ENCODE measurements around the gene IFI27. TPM values are rescaled to one million over a fixed set of nuclear protein-coding genes. Genes with fewer than 3 reads are reported as not detected.

Gene IFI27
- total and polyA plus RNA-seq, 2 of the 4 experiments (the other 2 are of a cell fraction): under 0.01 to 0.60 TPM

- Histone ChIP-seq H2BK5ac (ENCODE audit: low read depth, low read length, poor library complexity, severe bottlenecking) (no peak overlapping the region), H2BK120ac (ENCODE audit: low read depth, low read length) (no peak overlapping the region), H2BK20ac (ENCODE audit: low read depth, low read length) (no peak overlapping the region), H2AFZ (replicated peaks; ENCODE audit: low read length, poor library complexity) (no peak overlapping the region), H3K27ac (ENCODE audit: insufficient read depth, low read length) (no peak overlapping the region), H3K27me3 (ENCODE audit: control insufficient read depth, insufficient read depth, low read length) (no peaks in the 10 kb centered on the region), H4K91ac (ENCODE audit: insufficient read depth, low read depth, low read length) (no peak overlapping the region), H3K9me3 (ENCODE audit: control insufficient read depth, insufficient read depth, low read length) (peaks cover 3% of the 10 kb centered on the region; the same call in 1 of the 2 replicates), H4K5ac (ENCODE audit: low read depth, low read length) (no peak overlapping the region), H3K14ac (replicated peaks; ENCODE audit: low read depth, low read length) (no peak overlapping the region), H3K23ac (ENCODE audit: low read depth, low read length) (no peak overlapping the region), H3K18ac (ENCODE audit: low read depth, low read length) (no peak overlapping the region), H3K4me3 (ENCODE audit: insufficient read depth, low read depth, low read length) (peak overlapping the region; percentile 15; the same call in 1 of the 2 replicates), H4K20me1 (ENCODE audit: insufficient read depth, low read length) (peaks cover 40% of the 10 kb centered on the region), H3K9me1 (ENCODE audit: insufficient read depth, low read length) (peaks cover 6% of the 10 kb centered on the region), H2AK5ac (ENCODE audit: low read depth, low read length) (no peak overlapping the region), H2BK15ac (ENCODE audit: low read depth, low read length) (no peak overlapping the region), H3K56ac (ENCODE audit: extremely low read depth, insufficient read depth, low read length) (no peak overlapping the region), H3K4me1 (ENCODE audit: control insufficient read depth, insufficient read depth, low read length) (peaks cover 6% of the 10 kb centered on the region), H3K79me1 (ENCODE audit: low read depth in 1 of 2, low read length in 2 of 2) (peaks cover 16 to 46% of the 10 kb centered on the region in 2 experiments), H4K8ac (ENCODE audit: low read depth in 2 of 2, low read length in 2 of 2) (no peak overlapping the region), H3K4me2 (ENCODE audit: low read depth, low read length) (peak overlapping the region; percentile 68), H3K9ac (ENCODE audit: low read depth, low read length) (no peak overlapping the region), H2AK9ac (replicated peaks; ENCODE audit: low read depth, low read length, poor library complexity) (no peak overlapping the region), H3K36me3 (ENCODE audit: control insufficient read depth, insufficient read depth, low read length) (peaks cover 15% of the 10 kb centered on the region), H3K4ac (ENCODE audit: low read depth, low read length) (no peak overlapping the region)
- 75% methylated on average over 1 of the region's 7 CpGs; no CpG with 5 or more reads in 1 of the 2 experiments for WGBS, 2 experiments (ENCODE audit: extremely low coverage in 2 of 2, insufficient read length in 1 of 2)
- dilution Hi-C loops (cut with HindIII; ENCODE audit: low sequenced_read_pairs, unreplicated experiment) (no loop called here), intact Hi-C loops (cut with micrococcal nuclease) (no loop called here), in situ Hi-C loops (cut with MboI; ENCODE audit: low sequenced_read_pairs) (no loop called here)
- TF ChIP-seq SMC3 (IDR thresholded peaks at IDR 0.05; ENCODE audit: low read depth, low read length): no peak
- no peak for TF ChIP-seq MAFK (IDR thresholded peaks at IDR 0.05; ENCODE audit: low read depth, low read length)
- no peak for TF ChIP-seq MAZ (IDR thresholded peaks at IDR 0.05; ENCODE audit: borderline replicate concordance, low read depth, low read length)
- TF ChIP-seq CHD1 (IDR thresholded peaks at IDR 0.05; ENCODE audit: low read depth, low read length): no peak
- TF ChIP-seq RCOR1 (IDR thresholded peaks at IDR 0.05; ENCODE audit: insufficient replicate concordance, low read length): no peak
- no peak for TF ChIP-seq RAD21 (IDR thresholded peaks at IDR 0.05; ENCODE audit: low read length)
- TF ChIP-seq POLR2A (IDR thresholded peaks at IDR 0.05; ENCODE audit: low read depth, low read length): no peak
- TF ChIP-seq FOS (IDR thresholded peaks at IDR 0.05; ENCODE audit: low read depth, low read length): no peak
- TF ChIP-seq CTCF (conservative IDR thresholded peaks at IDR 0.05; ENCODE audit: low read depth, low read length): no peak
- no peak for TF ChIP-seq ELK1 (IDR thresholded peaks at IDR 0.05; ENCODE audit: borderline replicate concordance, low read depth, low read length)
- no peak for TF ChIP-seq CEBPB (IDR thresholded peaks at IDR 0.05; ENCODE audit: low read depth, low read length)
- no peak for TF ChIP-seq USF2 (IDR thresholded peaks at IDR 0.05; ENCODE audit: low read depth, low read length)
- no peak for TF ChIP-seq RFX5 (IDR thresholded peaks at IDR 0.05; ENCODE audit: low read depth, low read length)
- no peak for TF ChIP-seq BHLHE40 (IDR thresholded peaks at IDR 0.05; ENCODE audit: low read depth, low read length)
- TF ChIP-seq MXI1 (IDR thresholded peaks at IDR 0.05; ENCODE audit: borderline replicate concordance, low read depth, low read length): no peak
- TF ChIP-seq NFE2L2 (IDR thresholded peaks at IDR 0.05; ENCODE audit: low read depth, low read length): no peak
- DNase-seq (no peak), ATAC-seq (ENCODE audit: low read depth) (no peak)
- no TSS peak for BruUV-seq (replicated peaks)
- ChIA-PET CTCF (no interaction called here), POLR2A (ENCODE audit: unreplicated experiment) (no interaction called here)
These were observed 33.3 kb upstream of the IFI27 start for GRCh38 chr14:94077111-94077821.

Measured in IMR-90 (cell line).